GM18507 (cell line): ENCODE measurements around the gene CCS.
"Not testable (repeated sequence)": the region's sequence is repeated elsewhere in the genome, so short reads cannot be mapped to it uniquely, and the experiment has no call there.

Source experiments
- DNase-seq: peaks from one replicate; pipeline ENCODE4 v3.0.0; 2011; ENCODE audit warnings: low read depth; ENCODE audit not compliant: insufficient read length; ENCODE audit errors: extremely low spot score
- FAIRE-seq: peaks from 2 replicates; lab custom pipeline; 2011; peaks lifted over from hg19 to GRCh38; lab: Jason Lieb, UNC

CCS gene

GRCh38 chr11:66585447-66585846 is 7.5 kb upstream of the CCS start:
- not testable (repeated sequence) for FAIRE-seq, DNase-seq

GRCh38 chr11:66586136-66586535 is 6.8 kb upstream of the CCS start:
- no peak for FAIRE-seq

GRCh38 chr11:66589315-66589714 is 3.7 kb upstream of the CCS start:
- FAIRE-seq, DNase-seq: not testable (repeated sequence)

More at GRCh38 chr11:66586136-66586535, 6.8 kb upstream of the CCS start:
- DNase-seq, result no peak

- FAIRE-seq, result no peak
- DNase-seq, result no peak
Measured at GRCh38 chr11:66589996-66590675, 2.8 kb upstream of the CCS start.

GRCh38 chr11:66591175-66591574 is 1.8 kb upstream of the CCS start:
- DNase-seq, result no peak
- FAIRE-seq, result no peak

GRCh38 chr11:66593303-66593635 is 284 bp downstream of the CCS start:
- FAIRE-seq, result no peak
- no peak for DNase-seq

GRCh38 chr11:66593650-66594049 is 665 bp downstream of the CCS start:
- DNase-seq (no peak), FAIRE-seq (no peak)

GRCh38 chr11:66595245-66595904 is 2.4 kb downstream of the CCS start:
- no peak for DNase-seq
- FAIRE-seq, result no peak

GRCh38 chr11:66598993-66599392 is 6.0 kb downstream of the CCS start:
- FAIRE-seq, result no peak
- no peak for DNase-seq

- DNase-seq, result no peak
- no peak for FAIRE-seq
Measured at GRCh38 chr11:66600219-66600618, 7.2 kb downstream of the CCS start.

- no peak for FAIRE-seq
- DNase-seq, result no peak
Measured at GRCh38 chr11:66600631-66601233, 7.7 kb downstream of the CCS start.

GRCh38 chr11:66603072-66603471 is 10.1 kb downstream of the CCS start:
- DNase-seq (no peak), FAIRE-seq (no peak)

- DNase-seq (no peak), FAIRE-seq (no peak)
Measured at GRCh38 chr11:66604155-66604554, 11.2 kb downstream of the CCS start.

GRCh38 chr11:66606608-66607007 is 13.6 kb downstream of the CCS start:
- not testable (repeated sequence) for DNase-seq, FAIRE-seq

GRCh38 chr11:66607126-66607834 is 14.3 kb downstream of the CCS start:
- FAIRE-seq (no peak), DNase-seq (no peak)

GRCh38 chr11:66609721-66610617 is 17.0 kb downstream of the CCS start:
- DNase-seq (no peak), FAIRE-seq (no peak)

- DNase-seq, result no peak
- FAIRE-seq, result no peak
Measured at GRCh38 chr11:66612458-66612857, 19.5 kb downstream of the CCS start.

GRCh38 chr11:66614073-66614472 is 21.1 kb downstream of the CCS start:
- no peak for FAIRE-seq
- no peak for DNase-seq

GRCh38 chr11:66616379-66617154 is 23.6 kb downstream of the CCS start, which contains the start of gene RBM14:
Gene RBM14, plus strand, starts transcription at chr11:66616630. Its CDS starts 91 bp downstream, at chr11:66616721.
- FAIRE-seq (peak; percentile 93), DNase-seq (peak; percentile 98)
